Measurements from ENCODE around the gene MAST4.

DNA sequence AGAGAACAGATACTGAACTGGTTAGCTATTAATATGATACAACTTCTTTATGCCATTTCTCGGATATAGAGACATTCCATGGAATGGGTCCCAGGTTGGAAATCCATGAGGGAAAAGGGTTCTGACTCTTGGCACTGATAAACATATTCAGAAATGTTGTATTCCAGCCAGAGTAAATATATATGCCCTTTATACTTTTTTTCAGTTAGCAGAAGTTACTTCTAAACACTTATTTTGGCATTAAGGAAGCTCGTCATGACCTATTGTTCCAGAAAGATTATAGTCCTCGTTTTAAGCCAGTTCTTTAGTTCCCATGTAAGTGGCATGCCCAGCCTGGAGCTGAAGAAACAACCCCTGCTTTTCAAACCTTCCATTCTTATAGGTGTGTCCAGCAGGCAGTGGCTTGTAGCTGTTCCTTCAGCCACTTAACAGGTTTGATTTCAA lies 418.8 kb downstream of the MAST4 start:
- TF ChIP-seq, protein P1, sequence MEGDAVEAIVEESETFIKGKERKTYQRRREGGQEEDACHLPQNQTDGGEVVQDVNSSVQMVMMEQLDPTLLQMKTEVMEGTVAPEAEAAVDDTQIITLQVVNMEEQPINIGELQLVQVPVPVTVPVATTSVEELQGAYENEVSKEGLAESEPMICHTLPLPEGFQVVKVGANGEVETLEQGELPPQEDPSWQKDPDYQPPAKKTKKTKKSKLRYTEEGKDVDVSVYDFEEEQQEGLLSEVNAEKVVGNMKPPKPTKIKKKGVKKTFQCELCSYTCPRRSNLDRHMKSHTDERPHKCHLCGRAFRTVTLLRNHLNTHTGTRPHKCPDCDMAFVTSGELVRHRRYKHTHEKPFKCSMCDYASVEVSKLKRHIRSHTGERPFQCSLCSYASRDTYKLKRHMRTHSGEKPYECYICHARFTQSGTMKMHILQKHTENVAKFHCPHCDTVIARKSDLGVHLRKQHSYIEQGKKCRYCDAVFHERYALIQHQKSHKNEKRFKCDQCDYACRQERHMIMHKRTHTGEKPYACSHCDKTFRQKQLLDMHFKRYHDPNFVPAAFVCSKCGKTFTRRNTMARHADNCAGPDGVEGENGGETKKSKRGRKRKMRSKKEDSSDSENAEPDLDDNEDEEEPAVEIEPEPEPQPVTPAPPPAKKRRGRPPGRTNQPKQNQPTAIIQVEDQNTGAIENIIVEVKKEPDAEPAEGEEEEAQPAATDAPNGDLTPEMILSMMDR (IDR thresholded peaks at IDR 0.05), result no peak
- no peak for TF ChIP-seq EZH2 (IDR thresholded peaks at IDR 0.05)

Measured in neural progenitor cell (in vitro differentiated cells).